WTC11 (cell line): ENCODE data around the gene SLC41A3.

ENCODE experiments used
- ATF6 ChIP-seq: sonication (generic); formaldehyde crosslinking; IDR thresholded peaks from 2 replicates; pipeline ENCODE4 v1.8.1; 2023; ENCODE audit warnings: mild to moderate bottlenecking, missing genetic modification reagents
- JUN ChIP-seq: sonication (generic); formaldehyde crosslinking; IDR thresholded peaks from 2 replicates; pipeline ENCODE4 v1.8.0; 2023; ENCODE audit warnings: mild to moderate bottlenecking, missing genetic modification reagents
- SP1 ChIP-seq: sonication (generic); formaldehyde crosslinking; conservative IDR thresholded peaks from 2 replicates; pipeline ENCODE4 v1.8.1; 2022; ENCODE audit warnings: missing genetic modification reagents
- TF ChIP-seq, protein P1 (sequence below): sonication (generic); formaldehyde crosslinking; conservative IDR thresholded peaks from 2 replicates; pipeline ENCODE4 v1.8.1; 2022; ENCODE audit warnings: mild to moderate bottlenecking, missing genetic modification reagents
- TF ChIP-seq, protein P2 (sequence below): fragments of 200-600 bp; IDR thresholded peaks from 2 replicates; pipeline ENCODE4 v1.8.0; 2022; ENCODE audit warnings: antibody characterized with exemption
- TF ChIP-seq, protein P3 (sequence below): sonication (generic); formaldehyde crosslinking; IDR thresholded peaks from 2 replicates; pipeline ENCODE4 v1.8.0; 2022; ENCODE audit warnings: mild to moderate bottlenecking, missing genetic modification reagents

- TF ChIP-seq, protein P1, sequence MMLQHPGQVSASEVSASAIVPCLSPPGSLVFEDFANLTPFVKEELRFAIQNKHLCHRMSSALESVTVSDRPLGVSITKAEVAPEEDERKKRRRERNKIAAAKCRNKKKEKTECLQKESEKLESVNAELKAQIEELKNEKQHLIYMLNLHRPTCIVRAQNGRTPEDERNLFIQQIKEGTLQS (CRISPR knock-in tag) = no peak
- TF ChIP-seq, protein P2, sequence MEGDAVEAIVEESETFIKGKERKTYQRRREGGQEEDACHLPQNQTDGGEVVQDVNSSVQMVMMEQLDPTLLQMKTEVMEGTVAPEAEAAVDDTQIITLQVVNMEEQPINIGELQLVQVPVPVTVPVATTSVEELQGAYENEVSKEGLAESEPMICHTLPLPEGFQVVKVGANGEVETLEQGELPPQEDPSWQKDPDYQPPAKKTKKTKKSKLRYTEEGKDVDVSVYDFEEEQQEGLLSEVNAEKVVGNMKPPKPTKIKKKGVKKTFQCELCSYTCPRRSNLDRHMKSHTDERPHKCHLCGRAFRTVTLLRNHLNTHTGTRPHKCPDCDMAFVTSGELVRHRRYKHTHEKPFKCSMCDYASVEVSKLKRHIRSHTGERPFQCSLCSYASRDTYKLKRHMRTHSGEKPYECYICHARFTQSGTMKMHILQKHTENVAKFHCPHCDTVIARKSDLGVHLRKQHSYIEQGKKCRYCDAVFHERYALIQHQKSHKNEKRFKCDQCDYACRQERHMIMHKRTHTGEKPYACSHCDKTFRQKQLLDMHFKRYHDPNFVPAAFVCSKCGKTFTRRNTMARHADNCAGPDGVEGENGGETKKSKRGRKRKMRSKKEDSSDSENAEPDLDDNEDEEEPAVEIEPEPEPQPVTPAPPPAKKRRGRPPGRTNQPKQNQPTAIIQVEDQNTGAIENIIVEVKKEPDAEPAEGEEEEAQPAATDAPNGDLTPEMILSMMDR = no peak
- TF ChIP-seq JUN (CRISPR knock-in tag) = no peak
- no peak for TF ChIP-seq ATF6 (CRISPR knock-in tag)
- TF ChIP-seq, protein P3, sequence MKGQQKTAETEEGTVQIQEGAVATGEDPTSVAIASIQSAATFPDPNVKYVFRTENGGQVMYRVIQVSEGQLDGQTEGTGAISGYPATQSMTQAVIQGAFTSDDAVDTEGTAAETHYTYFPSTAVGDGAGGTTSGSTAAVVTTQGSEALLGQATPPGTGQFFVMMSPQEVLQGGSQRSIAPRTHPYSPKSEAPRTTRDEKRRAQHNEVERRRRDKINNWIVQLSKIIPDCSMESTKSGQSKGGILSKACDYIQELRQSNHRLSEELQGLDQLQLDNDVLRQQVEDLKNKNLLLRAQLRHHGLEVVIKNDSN (CRISPR knock-in tag) = no peak
- no peak for TF ChIP-seq SP1
Observed at GRCh38 chr3:126065876-126066275, 18.0 kb downstream of the SLC41A3 start.
